Inflammatory macrophage treated with lipopolysaccharide for 4 hours (primary cell): ENCODE measurements around the gene MEST.
"Not testable (repeated sequence)": the region's sequence is repeated elsewhere in the genome, so short reads cannot be mapped to it uniquely, and the experiment has no call there.

Experiments used
- DNase-seq: peaks from one replicate; pipeline ENCODE4 v3.0.0-alpha.2; 2020

Gene MEST

DNA sequence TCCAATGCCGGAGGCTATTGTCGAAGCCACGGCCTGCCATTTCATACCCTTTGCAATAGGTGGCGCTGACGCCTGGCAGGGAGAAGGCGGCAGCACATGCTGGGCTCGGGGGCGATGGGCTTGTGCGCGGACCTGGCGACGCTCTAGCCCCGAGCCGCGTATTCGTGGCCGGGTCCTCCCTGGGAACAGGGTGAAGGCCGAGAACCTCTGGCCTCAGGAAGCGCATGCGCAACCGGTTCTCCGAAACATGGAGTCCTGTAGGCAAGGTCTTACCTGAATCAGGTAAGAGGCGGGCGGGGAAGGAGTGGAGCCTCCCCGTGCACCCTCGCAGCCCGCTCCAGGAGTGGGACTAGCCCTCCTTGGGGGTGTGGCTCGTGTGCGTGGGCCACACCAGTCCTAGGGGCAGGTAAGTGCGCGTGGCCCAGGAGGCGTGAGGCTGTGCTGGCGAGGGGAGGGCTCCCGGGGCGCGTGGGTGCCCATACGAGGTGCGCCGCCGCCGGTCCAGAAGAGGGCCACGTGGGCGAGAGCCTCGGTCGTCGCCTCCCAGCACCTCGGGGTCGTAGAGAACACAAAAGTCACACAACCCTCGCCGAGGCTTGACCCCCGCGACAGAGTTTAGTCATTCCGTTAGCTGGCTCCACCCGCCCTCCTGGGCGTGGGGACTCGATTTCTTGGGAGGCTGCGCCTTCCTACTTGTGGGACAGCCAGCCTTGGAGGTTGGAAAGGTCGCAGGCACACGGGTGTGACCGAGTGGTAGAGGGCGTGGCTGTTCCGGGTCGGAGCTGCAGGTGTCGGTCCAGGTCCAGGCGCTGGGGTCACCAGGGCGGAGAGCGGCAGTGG lies 5.6 kb upstream of the MEST start:
- DNase-seq = peak; percentile 47

DNA sequence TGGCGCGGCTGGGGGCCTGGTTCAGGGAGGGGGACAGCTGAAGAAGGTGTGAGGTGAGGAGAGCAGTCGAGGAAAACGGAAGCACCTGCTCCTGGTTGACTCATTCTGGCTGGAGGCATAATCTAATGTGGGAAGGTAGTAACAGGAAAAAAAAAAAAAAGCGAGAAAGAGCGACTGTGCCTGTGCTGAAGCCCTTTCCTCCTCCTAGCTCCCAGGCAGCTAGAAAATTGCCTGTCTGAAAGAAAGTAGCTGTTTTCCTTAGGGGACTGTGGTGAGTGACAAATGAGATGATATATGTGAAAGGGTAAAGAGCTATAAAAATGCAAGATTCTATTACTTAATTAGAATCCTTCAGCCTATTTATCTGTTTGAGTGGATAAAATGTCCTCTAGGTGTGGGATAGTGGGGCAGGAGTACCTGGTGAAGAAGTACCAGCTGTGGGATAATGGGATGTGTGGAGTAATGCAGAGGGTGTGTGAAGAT lies 4.9 kb upstream of the MEST start:
- no peak for DNase-seq

DNA sequence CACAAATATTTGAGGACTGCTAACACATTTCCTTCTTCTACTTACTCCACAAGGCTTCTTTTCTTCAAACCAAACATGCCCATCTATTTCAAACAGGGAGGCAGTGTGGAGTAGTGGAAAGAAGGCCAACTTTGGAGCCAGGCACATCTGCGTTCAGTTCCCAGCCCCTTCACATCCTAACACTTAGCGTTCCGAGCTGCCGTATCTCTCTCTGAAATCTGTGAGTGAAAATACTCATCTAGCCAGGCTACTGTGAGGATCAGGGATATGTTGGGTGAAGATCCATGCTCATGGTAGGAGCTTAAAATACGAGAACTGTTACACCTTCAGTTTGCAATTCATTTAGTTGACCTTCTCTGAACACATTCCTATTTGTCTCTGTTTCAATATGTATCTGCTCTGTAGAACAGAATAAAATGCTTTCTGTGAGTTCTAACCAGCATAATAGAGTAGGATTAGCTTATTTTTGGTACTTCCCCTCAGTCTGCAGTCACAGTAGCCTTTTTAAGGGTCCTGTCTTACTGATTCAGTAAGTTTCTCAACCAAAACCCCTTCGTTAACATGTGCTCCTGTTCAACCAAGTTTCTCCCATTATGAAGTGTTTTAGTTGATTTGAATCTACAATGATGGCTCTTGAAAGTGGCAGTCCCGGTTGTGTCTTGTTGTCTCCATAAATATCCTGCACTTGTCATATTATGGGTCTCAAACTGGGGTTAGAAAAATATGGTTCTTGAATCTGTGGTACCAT lies 3.3 kb upstream of the MEST start:
- DNase-seq = no peak

DNA sequence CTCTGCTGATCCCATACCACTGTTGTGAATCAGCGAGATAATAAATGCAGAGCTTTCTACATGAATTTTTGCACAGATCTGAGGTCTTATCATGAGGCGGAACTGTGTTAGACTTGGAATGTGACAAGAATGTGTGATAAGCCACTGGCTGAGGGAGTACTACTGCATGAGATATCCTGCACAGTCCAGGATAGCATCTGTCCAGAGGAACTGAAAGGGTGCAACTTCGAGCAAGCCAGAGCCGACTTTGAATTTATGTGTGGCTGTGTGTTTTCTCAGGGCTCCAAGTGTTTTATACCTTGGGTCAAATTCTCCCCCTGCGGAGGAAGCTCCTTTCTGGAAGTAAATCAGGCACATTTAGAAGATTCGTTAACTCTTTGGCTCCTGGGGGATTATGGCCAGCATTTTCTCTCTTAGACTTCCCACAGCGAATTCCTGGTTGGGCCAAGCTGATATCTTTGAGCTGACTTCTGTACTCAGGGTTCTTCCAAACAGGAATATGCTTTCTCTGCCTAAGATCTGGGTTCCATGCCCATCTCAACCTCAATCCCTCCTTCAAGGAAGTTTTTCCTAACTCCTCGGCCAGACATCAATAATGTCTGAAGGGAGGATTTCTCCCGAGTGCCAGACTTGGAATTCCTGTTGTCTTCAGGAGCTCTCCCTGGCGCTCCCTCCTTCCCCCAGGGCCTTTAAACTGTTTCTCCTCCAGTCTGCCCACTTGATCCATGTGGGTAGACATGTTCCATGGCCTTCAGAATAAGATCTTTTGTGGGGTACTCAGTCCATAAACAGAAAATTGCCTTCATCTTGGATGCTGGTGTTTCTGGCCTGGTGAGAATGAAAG lies 2.5 kb upstream of the MEST start:
- DNase-seq = no peak

DNA sequence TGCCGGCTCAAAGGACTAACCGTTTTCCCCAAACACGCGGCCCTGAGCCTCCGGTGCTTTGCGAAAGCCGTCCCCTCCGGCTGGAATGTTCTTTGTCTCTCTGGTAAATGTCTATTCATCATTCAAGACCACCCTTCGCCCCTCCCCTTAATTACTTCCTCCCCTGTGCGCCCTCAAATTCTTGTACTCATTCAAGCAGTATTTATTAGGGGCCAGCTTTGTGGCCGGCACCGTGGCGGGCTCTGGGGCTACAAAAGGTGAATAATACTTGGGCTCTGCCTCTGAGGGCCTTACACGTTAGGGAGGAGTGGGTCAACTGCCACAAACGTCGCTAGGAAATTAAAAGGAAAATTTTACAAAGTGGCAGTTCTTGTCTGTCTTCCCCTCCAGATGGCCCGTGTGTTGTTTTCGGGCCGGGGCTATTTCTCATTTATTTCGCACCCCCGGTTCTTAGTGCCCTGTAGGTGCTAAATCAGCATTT lies 1.5 kb upstream of the MEST start:
- DNase-seq = no peak

DNA sequence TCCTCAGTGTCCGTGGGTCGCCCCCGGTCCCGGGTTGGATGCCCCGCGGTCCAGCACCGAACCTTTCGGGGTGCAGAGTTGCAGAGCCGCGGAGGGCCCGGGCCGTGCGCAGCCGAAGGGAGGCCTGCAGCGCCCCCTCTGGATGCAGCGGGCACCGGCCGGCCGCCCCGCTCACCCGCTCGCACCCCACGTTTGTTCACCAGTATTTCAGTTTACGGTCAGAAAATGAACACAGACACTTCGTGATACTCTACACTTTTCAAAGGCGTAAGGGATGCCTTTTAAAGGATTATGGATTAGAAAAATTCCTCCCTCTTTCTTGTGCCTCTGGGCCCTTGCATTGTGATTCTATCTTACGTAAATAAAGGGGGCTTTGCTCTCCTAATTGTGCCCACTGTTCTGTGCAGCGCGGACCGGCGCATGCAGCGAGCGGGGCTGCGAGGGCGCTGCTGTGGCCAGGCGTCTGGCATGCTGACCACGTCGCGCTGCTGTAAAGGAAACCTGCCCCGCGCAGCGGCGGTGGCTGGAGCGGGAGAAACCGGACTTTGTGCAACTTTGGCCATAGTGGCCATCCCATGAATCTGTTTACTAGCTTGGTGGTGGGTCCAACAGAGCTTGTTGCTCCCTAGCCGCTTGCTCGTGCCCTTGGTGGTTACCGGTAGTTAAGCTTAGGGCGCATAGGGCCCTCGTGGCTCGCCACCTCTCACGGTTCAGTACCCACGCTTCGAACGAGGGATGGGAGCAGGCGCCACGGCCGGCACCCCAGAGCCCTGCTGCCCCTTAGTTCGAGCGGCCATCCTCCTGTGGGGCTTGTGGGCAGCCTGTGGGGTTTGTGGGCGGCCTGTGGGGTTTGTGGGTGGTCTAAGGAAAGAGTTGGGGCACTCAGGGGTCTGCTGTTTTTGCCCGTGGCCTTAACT lies 739 bp upstream of the MEST start:
- DNase-seq = peak; percentile 16

DNA sequence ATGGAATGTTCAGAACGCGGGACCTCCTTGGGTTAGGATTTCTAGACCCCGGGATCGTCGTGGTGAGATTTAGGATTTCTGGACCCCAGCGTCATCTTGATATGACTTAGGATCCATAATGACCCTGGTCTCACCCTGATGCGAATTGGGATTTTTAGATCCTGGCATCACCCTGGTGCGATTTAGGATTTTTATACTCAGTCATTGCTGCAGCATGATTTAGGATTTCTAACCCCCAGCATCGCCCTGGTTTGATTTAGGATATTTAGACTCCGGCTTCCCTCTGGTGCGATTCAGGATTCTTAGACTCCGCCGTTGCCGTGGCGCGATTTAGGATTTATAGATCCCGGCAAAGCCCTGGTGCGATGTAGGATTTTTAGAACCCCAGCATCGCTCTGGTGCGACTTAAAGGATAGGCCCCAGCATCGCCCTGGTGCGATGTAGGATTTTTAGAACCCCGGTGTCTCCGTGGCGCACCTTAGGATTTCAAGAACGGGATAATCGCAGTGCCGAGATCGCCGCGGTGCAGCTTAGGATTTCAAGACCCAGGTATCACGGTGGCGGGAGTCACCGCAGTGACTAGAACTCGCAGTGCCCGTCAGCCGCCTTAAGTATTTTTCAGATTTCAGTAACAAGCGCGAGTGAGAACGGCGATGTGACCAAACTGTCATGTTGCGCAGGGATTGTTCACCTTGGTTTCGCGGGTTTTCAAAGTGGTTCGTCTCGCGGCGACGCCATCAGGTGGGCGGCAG lies 814 bp downstream of the MEST start:
- no peak for DNase-seq

DNA sequence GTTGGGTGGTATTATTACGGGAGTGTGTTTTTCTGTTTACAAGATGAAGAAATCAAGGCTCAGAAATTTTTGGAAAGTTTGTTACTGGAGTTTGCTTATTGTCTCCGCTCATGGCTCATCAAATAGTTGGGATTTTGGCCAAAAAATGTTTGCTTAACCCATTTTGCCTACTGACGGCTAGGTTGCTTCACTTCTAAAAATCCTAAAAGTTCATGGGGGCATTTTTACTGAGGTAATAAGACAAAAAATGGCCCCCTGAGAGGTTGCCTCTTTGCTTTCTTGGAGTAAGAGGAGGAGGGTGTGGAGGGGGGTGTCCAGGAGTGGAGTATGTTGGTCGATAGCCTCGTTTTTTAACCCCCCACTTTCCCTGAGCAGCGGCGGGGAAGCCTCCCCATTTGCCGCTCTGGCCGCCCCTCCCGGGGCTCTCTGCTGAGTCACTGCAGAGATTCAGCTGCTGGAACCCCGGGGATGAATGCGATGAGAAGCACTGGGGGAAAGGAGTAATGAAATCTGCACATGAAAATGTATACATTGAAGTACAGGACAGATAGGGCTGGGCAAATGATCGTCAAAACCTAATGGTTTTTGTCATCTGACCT lies 1.5 kb downstream of the MEST start:
- no peak for DNase-seq

DNA sequence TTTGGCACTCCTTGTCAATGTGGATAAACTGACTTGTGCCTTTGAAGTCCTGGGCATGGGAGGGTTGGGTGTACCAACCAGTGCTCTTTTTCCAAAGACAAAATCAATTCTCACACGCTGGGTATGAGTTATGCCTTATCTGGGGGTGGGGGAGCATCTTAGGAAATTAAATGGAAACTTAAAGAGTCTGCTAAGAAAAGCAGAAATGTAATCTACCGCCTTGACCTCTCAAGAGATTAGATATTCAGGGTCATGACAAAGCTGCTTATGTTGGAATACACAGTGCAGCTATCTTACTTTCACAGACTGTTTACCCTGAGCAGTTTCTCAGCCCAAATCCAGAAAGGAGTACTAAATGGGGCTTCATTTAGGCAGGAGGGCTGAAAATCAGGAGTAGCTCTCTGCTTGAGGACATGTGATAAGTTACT lies 2.6 kb downstream of the MEST start:
- no peak for DNase-seq

DNA sequence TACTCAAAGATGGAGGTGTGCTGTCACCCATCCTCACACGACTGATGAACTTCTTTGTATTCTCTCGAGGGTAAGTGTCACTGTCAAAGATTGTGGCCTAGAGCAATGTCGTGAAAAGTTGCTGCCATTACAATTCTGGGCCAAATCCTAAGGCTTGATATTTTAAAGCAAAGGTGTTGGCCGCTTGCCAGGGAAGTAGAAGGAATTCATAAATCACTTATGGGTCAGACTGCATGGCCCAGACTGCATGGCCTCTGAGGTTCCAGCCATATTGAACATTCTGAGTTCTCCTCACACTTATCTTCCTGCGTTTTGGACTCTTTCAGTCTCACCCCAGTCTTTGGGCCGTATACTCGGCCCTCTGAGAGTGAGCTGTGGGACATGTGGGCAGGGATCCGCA lies 8.6 kb downstream of the MEST start:
- DNase-seq = no peak

DNA sequence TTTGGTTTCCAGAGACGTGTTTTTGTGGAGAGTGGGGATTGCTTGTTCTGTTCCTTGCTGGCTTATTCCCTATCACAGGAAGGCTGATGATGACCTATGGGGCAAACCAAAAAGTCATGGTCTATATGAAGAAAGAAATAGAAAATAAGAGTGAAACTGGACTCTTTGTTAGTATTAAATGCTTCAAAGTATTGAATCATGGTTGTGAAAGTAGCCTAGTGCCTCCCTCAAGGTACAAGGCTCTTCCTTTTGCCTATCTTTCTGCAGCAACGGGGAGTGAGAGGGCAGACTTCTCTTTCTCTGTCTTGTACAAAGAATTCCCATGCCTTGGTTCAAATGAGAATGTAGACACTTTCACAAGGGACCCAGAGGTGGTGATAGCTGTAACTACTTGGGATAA lies 9.0 kb downstream of the MEST start:
- DNase-seq = no peak

DNA sequence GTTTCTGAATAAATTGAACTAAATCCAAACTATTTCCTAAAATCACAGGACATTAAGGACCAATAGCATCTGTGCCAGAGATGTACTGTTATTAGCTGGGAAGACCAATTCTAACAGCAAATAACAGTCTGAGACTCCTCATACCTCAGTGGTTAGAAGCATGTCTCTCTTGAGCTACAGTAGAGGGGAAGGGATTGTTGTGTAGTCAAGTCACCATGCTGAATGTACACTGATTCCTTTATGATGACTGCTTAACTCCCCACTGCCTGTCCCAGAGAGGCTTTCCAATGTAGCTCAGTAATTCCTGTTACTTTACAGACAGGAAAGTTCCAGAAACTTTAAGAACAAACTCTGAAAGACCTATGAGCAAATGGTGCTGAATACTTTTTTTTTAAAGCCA lies 13.9 kb downstream of the MEST start:
- DNase-seq = no peak

DNA sequence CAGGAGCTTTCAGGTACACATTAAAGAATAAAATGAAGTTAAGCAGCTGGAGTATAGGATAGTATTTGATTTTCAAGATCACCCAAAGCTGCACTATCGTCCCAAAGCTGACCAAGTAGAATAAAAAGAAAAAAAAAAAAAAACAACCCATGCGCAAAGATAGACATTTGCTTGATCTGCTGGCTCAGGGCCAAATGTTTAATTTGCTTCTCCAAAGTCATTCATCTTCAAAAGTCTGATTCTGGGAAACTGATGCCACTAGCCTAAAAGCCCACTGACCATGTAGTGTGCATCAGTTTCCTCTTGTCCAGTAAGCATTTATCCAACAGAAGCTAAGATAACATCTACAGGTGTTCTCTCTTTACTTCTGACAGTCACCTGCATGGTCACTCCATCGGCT lies 14.5 kb downstream of the MEST start:
- DNase-seq = no peak

DNA sequence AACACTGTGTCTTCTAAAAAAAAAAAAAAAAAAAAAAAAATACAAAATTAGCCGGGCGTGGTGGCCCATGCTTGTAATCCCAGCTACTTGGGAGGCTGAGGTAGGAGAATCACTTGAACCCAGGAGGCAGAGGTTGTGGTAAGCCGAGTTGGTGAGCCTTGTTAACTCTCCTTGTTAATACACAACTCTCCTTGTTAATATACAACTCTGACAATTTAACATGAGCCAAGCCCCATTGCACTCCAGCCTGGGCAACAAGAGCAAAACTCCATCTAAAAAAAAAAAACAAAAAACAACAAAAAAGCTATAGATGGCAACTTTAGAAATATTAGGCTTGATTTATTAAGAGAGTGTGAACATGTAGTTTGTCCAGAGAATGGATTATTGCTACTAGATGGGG lies 20.2 kb downstream of the MEST start:
- not testable (repeated sequence) for DNase-seq

DNA sequence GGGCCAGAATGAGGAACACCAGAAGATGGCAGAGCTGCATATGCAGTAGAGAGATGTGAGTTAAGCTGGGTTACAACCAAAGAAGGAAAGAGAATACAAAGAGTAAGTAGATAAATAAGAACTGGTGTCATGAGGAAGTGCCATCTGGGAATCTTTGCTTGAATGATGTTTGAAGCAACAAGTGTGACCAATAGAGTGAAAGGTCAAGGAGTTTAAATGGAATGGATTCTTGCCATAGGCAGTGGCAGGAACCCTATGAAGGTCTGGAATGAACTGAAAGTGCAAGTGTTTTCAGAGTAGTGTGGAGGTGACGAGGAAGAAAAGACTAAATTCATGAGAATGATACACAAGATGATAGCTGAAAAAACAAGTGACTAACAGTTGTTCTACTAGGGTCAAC lies 21.6 kb downstream of the MEST start:
- no peak for DNase-seq

DNA sequence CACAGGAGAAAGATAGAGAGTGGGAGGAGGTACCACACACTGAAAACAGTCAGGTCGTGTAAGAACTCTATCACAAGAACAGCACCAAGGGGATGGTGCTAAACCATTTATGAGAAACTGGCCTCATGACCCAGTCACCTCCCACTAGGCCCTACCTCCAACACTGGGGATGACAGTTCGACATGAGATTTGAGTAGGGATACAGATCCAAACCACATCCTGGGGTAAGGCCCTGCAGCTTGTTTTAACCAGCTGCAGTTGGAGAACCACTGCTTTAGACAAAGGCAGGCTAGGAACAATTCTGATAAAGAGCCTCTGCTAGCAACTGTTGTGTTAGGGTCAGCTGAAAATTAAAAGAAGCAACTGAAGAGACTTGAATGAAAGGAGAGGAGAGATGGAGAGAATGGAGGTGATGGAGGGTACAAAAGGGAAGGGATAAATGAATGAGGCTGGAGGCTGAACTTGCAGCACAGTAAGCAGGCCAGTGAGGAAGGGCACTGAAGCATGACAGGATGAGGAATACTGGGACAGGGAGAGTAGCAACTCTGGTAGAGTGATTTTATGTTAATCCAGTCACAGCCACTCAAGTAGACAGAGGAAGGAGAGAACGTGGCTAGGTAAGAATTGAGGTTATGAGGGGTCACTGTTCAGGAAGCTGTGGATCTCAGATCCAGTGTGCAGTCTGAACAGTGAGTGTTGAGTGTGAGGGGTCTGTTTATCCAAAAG lies 23.6 kb downstream of the MEST start:
- no peak for DNase-seq

DNA sequence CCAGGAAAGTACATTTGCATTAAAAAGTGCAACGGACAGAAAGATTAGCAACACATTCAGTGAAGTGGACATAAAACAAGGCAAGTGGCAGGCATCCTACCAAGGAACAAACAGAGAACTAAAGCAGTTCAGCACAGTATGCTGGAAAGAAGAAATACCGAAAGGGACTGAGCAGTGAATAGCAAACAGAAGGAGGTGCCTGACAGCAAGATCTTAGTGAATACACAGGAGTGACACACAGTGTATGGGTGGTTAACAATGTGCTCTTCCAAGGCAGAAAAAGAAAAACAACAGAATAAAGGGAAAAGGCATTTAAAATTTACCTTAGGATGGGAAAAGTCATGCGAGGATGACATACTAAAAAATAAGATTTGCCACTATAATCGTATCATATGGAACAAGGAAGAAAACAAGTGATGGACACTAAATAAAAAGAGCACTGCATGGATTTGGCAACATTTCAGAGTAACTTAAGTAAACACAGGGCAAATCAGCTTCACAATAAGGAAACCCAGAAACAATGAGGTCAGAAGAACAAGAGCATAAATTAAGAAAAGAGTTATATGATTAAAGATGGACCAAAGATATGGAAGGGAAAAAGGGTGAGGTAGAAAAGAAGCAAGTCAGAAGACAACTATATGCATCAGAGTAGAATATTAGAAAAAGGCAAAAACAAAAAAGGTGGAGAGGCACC lies 29.5 kb downstream of the MEST start:
- no peak for DNase-seq

DNA sequence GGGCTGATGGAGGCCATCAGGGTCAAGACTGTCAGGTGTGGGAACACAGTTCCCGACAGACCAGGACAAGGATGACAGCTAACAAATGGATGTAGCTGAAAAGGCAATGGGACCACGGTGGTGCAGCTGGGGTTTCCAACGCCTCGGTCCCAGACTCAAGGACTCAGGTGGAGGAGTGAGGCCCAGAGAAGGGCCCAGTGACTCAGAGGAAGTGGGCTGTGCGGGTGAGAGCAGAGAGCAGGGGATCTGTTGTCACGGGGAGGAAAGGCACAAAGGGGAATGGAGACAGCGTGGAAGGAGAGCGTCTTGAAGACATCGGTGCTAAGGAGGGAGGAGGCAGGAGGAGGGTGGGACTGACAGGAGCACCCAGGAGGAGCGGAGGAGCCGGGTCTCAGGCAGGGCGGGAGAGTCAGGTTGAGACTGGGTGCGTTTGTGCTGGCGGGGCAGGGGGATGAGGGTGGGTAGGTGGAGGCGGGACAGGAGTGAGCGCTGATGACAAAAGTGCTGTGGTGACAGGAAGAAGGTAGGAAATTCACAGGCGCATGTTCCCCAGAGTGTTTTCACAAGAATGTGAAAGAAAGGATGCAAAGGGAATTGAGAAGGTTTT lies 31.7 kb downstream of the MEST start:
- not testable (repeated sequence) for DNase-seq

DNA sequence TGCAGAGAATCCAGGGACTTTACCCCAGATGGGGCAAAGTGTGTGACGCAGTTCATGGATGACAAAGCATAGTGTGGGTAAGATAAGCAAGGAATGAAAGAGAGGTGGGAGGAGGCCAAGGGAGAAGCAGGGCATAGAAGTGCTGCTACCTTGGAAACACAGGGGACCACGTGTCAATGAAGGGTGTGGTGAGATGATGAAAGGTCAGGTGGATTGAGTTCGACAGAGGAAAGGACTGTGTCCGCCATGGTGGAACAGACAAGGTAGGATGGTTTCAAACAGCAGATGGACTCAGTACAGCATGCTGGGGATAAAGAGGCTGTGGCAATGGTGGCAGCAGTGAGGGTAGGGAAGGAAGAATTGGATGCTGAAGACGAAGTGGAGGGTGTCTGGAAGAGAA lies 32.7 kb downstream of the MEST start:
- no peak for DNase-seq
